Upper lobe of right lung (tissue), 1 donor: ENCODE data around the gene DYNLT2B. TPM values are rescaled to one million over a fixed set of nuclear protein-coding genes. Genes with fewer than 3 reads are reported as not detected.
"Not testable (repeated sequence)": the region's sequence is repeated elsewhere in the genome, so short reads cannot be mapped to it uniquely, and the experiment has no call there.

Experiments used
- ATAC-seq: fragments of 200-7000 bp; cut with Tn5 transposase; one replicate; pipeline ENCODE4 v1.9.1; 2020; ENCODE audit warnings: mild to moderate bottlenecking, moderate library complexity
- DNase-seq: peaks from one replicate; pipeline ENCODE4 v3.0.0-alpha.2; 2020
- H3K27ac ChIP-seq: fragments of 200-600 bp; one replicate; pipeline ENCODE4 v1.8.0; 2022
- H3K27me3 ChIP-seq: fragments of 200-600 bp; one replicate; pipeline ENCODE4 v1.8.0; 2022; ENCODE audit warnings: mild to moderate bottlenecking
- H3K36me3 ChIP-seq: fragments of 200-600 bp; one replicate; pipeline ENCODE4 v1.8.0; 2022
- H3K4me1 ChIP-seq: fragments of 200-600 bp; one replicate; pipeline ENCODE4 v1.8.0; 2022
- H3K4me3 ChIP-seq: fragments of 200-600 bp; one replicate; pipeline ENCODE4 v1.8.0; 2022; ENCODE audit warnings: mild to moderate bottlenecking
- H3K9me3 ChIP-seq: fragments of 200-600 bp; one replicate; pipeline ENCODE4 v1.8.0; 2022
- intact Hi-C: fragments of 100-400 bp; cut with DNase I; formaldehyde crosslinking; loops from one replicate; pipeline ENCODE4 v1.11.0; 2022
- long read RNA-seq: library from polyadenylated mRNA; unstranded; transcript quantifications from one replicate; pipeline ENCODE4 v2.0.0, GENCODE V29; 2021
- total RNA-seq: library from RNA; stranded (reverse); fragmentation: NEBNext Ultra II Directional; extraction: Animal tissue kit (Norgen Biotek cat#: 25700); gene quantifications from one replicate; pipeline ENCODE4 v1.2.1, GENCODE V29; 2021
- TF ChIP-seq, protein P1 (sequence below): fragments of 200-600 bp; IDR thresholded peaks from one replicate; pipeline ENCODE4 v1.8.0; 2022; ENCODE audit warnings: antibody characterized with exemption
- donor health status: DM: no; HTN: yes; CAD: no; lungs with severe emphysema.

The DYNLT2B gene
- 2.6 TPM for total RNA-seq
- long read RNA-seq: 0 reads

- Histone ChIP-seq H3K4me3 (peak within 1 kb of the TSS; percentile 84), H3K9me3 (no peaks in the 10 kb centered on the region), H3K27me3 (no peaks in the 10 kb centered on the region), H3K27ac (peak within 1 kb of the TSS; percentile 96), H3K4me1 (no peaks in the 10 kb centered on the region), H3K36me3 (no peaks in the 10 kb centered on the region)
- intact Hi-C loops: no loop called here
- DNase-seq (peak; percentile 95), ATAC-seq (peak; percentile 98)
- TF ChIP-seq, protein P1, sequence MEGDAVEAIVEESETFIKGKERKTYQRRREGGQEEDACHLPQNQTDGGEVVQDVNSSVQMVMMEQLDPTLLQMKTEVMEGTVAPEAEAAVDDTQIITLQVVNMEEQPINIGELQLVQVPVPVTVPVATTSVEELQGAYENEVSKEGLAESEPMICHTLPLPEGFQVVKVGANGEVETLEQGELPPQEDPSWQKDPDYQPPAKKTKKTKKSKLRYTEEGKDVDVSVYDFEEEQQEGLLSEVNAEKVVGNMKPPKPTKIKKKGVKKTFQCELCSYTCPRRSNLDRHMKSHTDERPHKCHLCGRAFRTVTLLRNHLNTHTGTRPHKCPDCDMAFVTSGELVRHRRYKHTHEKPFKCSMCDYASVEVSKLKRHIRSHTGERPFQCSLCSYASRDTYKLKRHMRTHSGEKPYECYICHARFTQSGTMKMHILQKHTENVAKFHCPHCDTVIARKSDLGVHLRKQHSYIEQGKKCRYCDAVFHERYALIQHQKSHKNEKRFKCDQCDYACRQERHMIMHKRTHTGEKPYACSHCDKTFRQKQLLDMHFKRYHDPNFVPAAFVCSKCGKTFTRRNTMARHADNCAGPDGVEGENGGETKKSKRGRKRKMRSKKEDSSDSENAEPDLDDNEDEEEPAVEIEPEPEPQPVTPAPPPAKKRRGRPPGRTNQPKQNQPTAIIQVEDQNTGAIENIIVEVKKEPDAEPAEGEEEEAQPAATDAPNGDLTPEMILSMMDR: no peak
These were observed at the start of gene DYNLT2B for GRCh38 chr3:196317687-196318467. DYNLT2B (minus strand) TSS chr3:196318240; CDS start chr3:196318152, 88 bp downstream.

DNA sequence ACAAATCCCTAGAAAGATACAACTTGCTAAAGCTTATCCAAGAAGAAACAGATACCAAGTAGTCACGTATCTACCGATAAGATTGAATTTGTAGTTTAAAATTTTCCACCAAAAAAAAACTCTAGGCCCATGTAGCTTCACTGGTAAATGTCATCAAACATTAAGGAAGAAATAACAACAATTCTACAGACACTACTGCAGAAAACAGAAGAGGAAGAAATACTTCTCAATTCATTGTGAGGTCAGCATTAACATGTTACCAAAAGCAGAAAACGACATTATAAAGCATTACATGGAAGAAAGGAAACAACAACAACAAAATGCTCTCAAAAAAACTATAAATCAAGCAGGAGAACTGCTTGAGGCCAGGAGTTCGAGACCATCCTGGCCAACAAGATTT, 47.7 kb upstream of the DYNLT2B start:
- no peak for DNase-seq
- TF ChIP-seq, protein P1: no peak
- ATAC-seq: no peak
- H3K4me3 ChIP-seq: no peak overlapping the region
- intact Hi-C loops: no loop called here
- no peaks in the 10 kb centered on the region for H3K4me1 ChIP-seq
- no peaks in the 10 kb centered on the region for H3K27me3 ChIP-seq
- H3K36me3 ChIP-seq: peaks cover 62% of the 10 kb centered on the region
- no peak overlapping the region for H3K27ac ChIP-seq
- H3K9me3 ChIP-seq: no peaks in the 10 kb centered on the region

- intact Hi-C loops: no loop called here
- H3K36me3 ChIP-seq: peaks cover 75% of the 10 kb centered on the region
- TF ChIP-seq, protein P1: no peak
- H3K27ac ChIP-seq: no peak overlapping the region
- no peak overlapping the region for H3K4me3 ChIP-seq
- H3K27me3 ChIP-seq: no peaks in the 10 kb centered on the region
- no peak for ATAC-seq
- DNase-seq: no peak
- H3K4me1 ChIP-seq: no peaks in the 10 kb centered on the region
- no peaks in the 10 kb centered on the region for H3K9me3 ChIP-seq
These were observed 42.5 kb upstream of the DYNLT2B start for GRCh38 chr3:196360586-196360985.

GRCh38 chr3:196358540-196358939, 40.5 kb upstream of the DYNLT2B start:
- peaks cover 94% of the 10 kb centered on the region for H3K36me3 ChIP-seq
- H3K4me3 ChIP-seq, H3K4me1 ChIP-seq, intact Hi-C loops, H3K27me3 ChIP-seq, H3K27ac ChIP-seq, H3K9me3 ChIP-seq, ATAC-seq: not testable (repeated sequence)
- peak; percentile 18 for DNase-seq

- ATAC-seq (no peak), DNase-seq (peak; percentile 11)
- Histone ChIP-seq H3K4me1 (no peaks in the 10 kb centered on the region), H3K9me3 (no peaks in the 10 kb centered on the region), H3K27ac (no peak overlapping the region), H3K36me3 (peaks cover 98% of the 10 kb centered on the region), H3K4me3 (no peak overlapping the region), H3K27me3 (no peaks in the 10 kb centered on the region)
- TF ChIP-seq, protein P1: no peak
- intact Hi-C loops: no loop called here
These were observed 39.9 kb upstream of the DYNLT2B start for GRCh38 chr3:196357905-196358304.

DNA sequence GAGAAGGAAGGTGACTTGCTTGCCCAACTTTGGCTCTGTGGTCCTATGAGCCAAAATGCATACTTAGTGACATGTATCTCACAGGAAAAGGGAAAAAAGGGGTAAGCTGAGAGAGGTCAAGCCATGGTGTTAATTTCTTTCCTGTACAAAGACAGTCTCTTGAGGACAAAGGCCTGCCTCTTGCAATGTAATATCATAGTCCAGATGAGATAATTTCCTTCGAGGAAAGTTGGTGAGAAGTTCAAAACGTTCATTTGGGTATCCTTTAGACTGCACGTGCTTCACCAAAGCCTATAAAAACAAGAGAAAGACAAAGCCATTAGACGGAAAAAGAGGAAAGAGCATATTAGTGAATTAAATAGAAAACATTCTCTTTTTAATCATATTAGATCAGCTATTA, 38.5 kb upstream of the DYNLT2B start:
- H3K4me3 ChIP-seq: no peak overlapping the region
- H3K9me3 ChIP-seq: no peaks in the 10 kb centered on the region
- intact Hi-C loops: no loop called here
- no peaks in the 10 kb centered on the region for H3K4me1 ChIP-seq
- DNase-seq: no peak
- no peak overlapping the region for H3K27ac ChIP-seq
- no peak for ATAC-seq
- TF ChIP-seq, protein P1: no peak
- no peaks in the 10 kb centered on the region for H3K27me3 ChIP-seq
- peaks cover 89% of the 10 kb centered on the region for H3K36me3 ChIP-seq
